Measurements from ENCODE around the gene AKAP13. TPM values are rescaled to one million over a fixed set of nuclear protein-coding genes. Genes with fewer than 3 reads are reported as not detected.

AKAP13 gene
- total RNA-seq, 1 experiment from 2014 or later = 49.6 TPM

DNA sequence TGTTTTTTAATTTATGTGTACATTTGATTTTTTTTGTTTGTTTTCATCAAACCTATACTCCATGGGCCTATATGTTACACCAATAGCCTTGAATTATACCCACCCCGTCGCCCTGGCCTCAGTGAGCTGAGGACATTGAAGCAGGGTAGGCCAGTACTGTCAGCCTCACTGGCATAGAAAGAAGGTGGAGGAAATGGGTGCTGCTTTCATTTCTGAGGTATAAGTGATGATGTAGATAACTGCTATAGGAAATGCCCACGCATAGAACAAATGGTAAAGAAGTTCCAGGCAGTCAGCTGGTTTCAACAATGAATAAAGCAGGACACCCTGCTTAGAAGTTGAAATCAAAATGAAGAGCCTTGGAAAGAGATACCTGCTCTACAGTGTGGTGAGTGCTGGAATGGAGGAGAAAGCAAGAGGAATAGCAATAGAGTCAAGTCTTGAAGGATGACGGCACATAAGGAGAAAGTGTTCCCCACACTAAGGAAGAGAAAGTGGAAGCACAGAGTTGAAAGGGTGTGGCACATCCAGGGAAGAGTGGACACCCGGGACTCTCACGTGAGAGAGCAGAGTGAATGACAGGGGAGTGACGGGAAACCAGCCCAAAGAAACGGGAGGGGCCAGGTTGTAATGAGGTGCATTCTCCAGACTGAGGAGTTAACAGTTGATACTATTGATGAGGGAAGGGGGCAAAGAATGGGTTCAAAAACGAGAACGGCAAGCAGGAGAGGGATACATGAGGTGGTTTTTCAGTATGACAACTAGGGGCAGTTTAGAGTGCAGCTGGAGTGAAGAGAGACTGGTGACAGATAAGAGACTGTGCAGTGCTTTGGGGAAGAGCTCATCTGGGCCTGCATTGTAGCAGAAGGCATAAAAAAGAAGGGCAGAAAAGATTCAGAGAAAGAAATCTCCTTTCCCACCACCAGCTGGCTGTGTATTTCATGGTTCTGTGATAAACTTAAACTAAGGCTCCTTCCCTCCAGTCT, 343.9 kb downstream of the AKAP13 start:
- ChIA-PET POLR2A (no interaction called here), CTCF (no interaction called here)
- no peak for DNase-seq
- peaks cover 3% of the 10 kb centered on the region for H3K36me3 ChIP-seq (ENCODE audit: control insufficient read depth, insufficient read depth, low read length)
- H3K27me3 ChIP-seq (replicated peaks; ENCODE audit: control insufficient read depth, insufficient read depth, low read length) = no peaks in the 10 kb centered on the region
- intact Hi-C loops (cut with micrococcal nuclease; ENCODE audit: unreplicated experiment) = no loop called here
- H3K9me3 ChIP-seq = no peaks in the 10 kb centered on the region
- no peak overlapping the region for H3K4me3 ChIP-seq (ENCODE audit: low read depth, low read length)
- Mint-ChIP-seq H3K4me3 (ENCODE audit: unreplicated experiment) (no peak overlapping the region), H3K9me3 (ENCODE audit: unreplicated experiment) (no peaks in the 10 kb centered on the region), H3K27ac (ENCODE audit: unreplicated experiment) (peak overlapping the region; percentile 36), H3K36me3 (ENCODE audit: insufficient read depth, unreplicated experiment) (peaks cover 51% of the 10 kb centered on the region), H3K27me3 (ENCODE audit: insufficient read depth, unreplicated experiment) (no peaks in the 10 kb centered on the region), H3K4me1 (ENCODE audit: low read depth, unreplicated experiment) (peaks cover 14% of the 10 kb centered on the region)
- BruUV-seq (replicated peaks) = no TSS peak
- peaks cover 12% of the 10 kb centered on the region; the same call in 1 of the 2 replicates for H3K4me1 ChIP-seq
- TF ChIP-seq, protein P1, sequence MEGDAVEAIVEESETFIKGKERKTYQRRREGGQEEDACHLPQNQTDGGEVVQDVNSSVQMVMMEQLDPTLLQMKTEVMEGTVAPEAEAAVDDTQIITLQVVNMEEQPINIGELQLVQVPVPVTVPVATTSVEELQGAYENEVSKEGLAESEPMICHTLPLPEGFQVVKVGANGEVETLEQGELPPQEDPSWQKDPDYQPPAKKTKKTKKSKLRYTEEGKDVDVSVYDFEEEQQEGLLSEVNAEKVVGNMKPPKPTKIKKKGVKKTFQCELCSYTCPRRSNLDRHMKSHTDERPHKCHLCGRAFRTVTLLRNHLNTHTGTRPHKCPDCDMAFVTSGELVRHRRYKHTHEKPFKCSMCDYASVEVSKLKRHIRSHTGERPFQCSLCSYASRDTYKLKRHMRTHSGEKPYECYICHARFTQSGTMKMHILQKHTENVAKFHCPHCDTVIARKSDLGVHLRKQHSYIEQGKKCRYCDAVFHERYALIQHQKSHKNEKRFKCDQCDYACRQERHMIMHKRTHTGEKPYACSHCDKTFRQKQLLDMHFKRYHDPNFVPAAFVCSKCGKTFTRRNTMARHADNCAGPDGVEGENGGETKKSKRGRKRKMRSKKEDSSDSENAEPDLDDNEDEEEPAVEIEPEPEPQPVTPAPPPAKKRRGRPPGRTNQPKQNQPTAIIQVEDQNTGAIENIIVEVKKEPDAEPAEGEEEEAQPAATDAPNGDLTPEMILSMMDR (IDR thresholded peaks at IDR 0.05; ENCODE audit: insufficient read depth in 1 of 2, low read depth in 1 of 2, low read length in 1 of 2, severe bottlenecking in 1 of 2, unreplicated experiment in 1 of 2) = no peak

DNA sequence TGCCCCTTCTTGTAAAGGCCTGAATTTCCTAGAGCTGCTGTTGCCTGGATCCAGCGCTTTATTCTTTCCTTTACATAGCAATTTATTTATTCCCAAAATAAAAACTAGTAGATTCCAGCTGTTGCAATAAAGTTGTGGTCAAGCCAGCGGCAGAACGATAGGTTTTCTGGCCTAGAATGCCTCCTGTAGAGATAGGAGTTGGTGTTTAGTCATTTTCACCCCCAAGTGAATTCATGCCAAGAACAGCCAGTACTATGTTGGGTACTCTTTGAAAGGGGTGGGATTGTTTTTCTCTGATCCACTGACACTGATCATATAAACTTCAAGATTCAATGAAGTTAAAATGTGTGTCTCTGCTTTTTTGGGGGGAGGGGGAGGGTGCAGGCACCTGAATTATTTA, 344.6 kb downstream of the AKAP13 start:
- no peak overlapping the region for H3K4me3 Mint-ChIP-seq (ENCODE audit: unreplicated experiment)
- no peak for DNase-seq
- peaks cover 14% of the 10 kb centered on the region for H3K4me1 Mint-ChIP-seq (ENCODE audit: low read depth, unreplicated experiment)
- H3K9me3 Mint-ChIP-seq (ENCODE audit: unreplicated experiment) = no peaks in the 10 kb centered on the region
- ChIA-PET POLR2A (no interaction called here), CTCF (no interaction called here)
- Histone ChIP-seq H3K9me3 (no peaks in the 10 kb centered on the region), H3K27me3 (replicated peaks; ENCODE audit: control insufficient read depth, insufficient read depth, low read length) (no peaks in the 10 kb centered on the region), H3K4me1 (peaks cover 12% of the 10 kb centered on the region; the same call in 1 of the 2 replicates), H3K4me3 (ENCODE audit: low read depth, low read length) (no peak overlapping the region), H3K36me3 (ENCODE audit: control insufficient read depth, insufficient read depth, low read length) (peaks cover 3% of the 10 kb centered on the region)
- peaks cover 56% of the 10 kb centered on the region for H3K36me3 Mint-ChIP-seq (ENCODE audit: insufficient read depth, unreplicated experiment)
- H3K27ac Mint-ChIP-seq (ENCODE audit: unreplicated experiment) = no peak overlapping the region
- intact Hi-C loops (cut with micrococcal nuclease; ENCODE audit: unreplicated experiment) = loop anchor here (5.0 kb wide), 1 partner anchor 428 kb away; no protein-coding TSS in a partner anchor
- H3K27me3 Mint-ChIP-seq (ENCODE audit: insufficient read depth, unreplicated experiment) = no peaks in the 10 kb centered on the region
- TF ChIP-seq, protein P1 (IDR thresholded peaks at IDR 0.05; ENCODE audit: insufficient read depth in 1 of 2, low read depth in 1 of 2, low read length in 1 of 2, severe bottlenecking in 1 of 2, unreplicated experiment in 1 of 2) = no peak
- no TSS peak for BruUV-seq (replicated peaks)

DNA sequence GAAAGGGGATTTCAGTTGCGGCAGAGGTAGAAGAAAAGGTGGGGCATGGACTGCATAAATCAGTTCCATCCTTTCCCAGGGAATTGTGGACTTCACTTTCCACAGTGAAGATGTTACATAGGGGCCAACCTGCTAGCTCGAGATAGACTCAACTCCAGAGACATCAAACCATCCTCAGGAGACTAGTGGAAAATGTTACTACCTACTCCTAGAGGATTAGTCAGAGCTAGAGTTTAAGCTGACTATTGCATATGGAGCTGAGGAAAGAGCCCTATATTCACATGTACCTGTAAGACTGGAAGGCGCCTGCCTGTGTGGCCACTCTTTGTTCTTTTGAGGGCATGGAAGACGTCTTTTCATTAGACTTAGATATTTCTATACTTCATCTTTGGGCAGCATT, 345.2 kb downstream of the AKAP13 start:
- intact Hi-C loops (cut with micrococcal nuclease; ENCODE audit: unreplicated experiment) = loop anchor here (5.0 kb wide), 1 partner anchor 428 kb away; no protein-coding TSS in a partner anchor
- Mint-ChIP-seq H3K9me3 (ENCODE audit: unreplicated experiment) (no peaks in the 10 kb centered on the region), H3K27me3 (ENCODE audit: insufficient read depth, unreplicated experiment) (no peaks in the 10 kb centered on the region), H3K4me3 (ENCODE audit: unreplicated experiment) (no peak overlapping the region), H3K36me3 (ENCODE audit: insufficient read depth, unreplicated experiment) (peaks cover 62% of the 10 kb centered on the region), H3K4me1 (ENCODE audit: low read depth, unreplicated experiment) (peaks cover 14% of the 10 kb centered on the region), H3K27ac (ENCODE audit: unreplicated experiment) (no peak overlapping the region)
- Histone ChIP-seq H3K4me1 (peaks cover 12% of the 10 kb centered on the region; the same call in 1 of the 2 replicates), H3K4me3 (ENCODE audit: low read depth, low read length) (no peak overlapping the region), H3K36me3 (ENCODE audit: control insufficient read depth, insufficient read depth, low read length) (peaks cover 3% of the 10 kb centered on the region), H3K27me3 (replicated peaks; ENCODE audit: control insufficient read depth, insufficient read depth, low read length) (no peaks in the 10 kb centered on the region), H3K9me3 (no peaks in the 10 kb centered on the region)
- no TSS peak for BruUV-seq (replicated peaks)
- CTCF ChIA-PET = no interaction called here
- POLR2A ChIA-PET = no interaction called here
- no peak for DNase-seq
- TF ChIP-seq, protein P1 (IDR thresholded peaks at IDR 0.05; ENCODE audit: insufficient read depth in 1 of 2, low read depth in 1 of 2, low read length in 1 of 2, severe bottlenecking in 1 of 2, unreplicated experiment in 1 of 2) = no peak
